ENCODE measurements around the gene CTIF.

- no peak for TF ChIP-seq FOXP2 (optimal IDR thresholded peaks at IDR 0.05; ENCODE audit: control extremely low read depth, extremely low read length, insufficient read depth)
- TF ChIP-seq EZH2 (IDR thresholded peaks at IDR 0.05), result no peak
- no peak for TF ChIP-seq POLR2AphosphoS5 (IDR thresholded peaks at IDR 0.05; ENCODE audit: borderline replicate concordance, low read depth, low read length)
These were observed 37.6 kb downstream of the CTIF start for GRCh38 chr18:48576457-48576771.
